COLO668 (cell line): ENCODE results near the gene TBL2.
A peak's percentile ranks its signal among the peaks of the same experiment; 100 is the strongest.
"Not testable (repeated sequence)": the region's sequence is repeated elsewhere in the genome, so short reads cannot be mapped to it uniquely, and the experiment has no call there.

ENCODE experiments used
- DNase-seq: peaks from one replicate; lab custom pipeline; 2025; ENCODE audit not compliant: unreplicated experiment; lab: John Stamatoyannopoulos, UW

The TBL2 gene

GRCh38 chr7:73606801-73607691, 28.7 kb upstream of the TBL2 start:
- DNase-seq = peak; percentile 61

DNA sequence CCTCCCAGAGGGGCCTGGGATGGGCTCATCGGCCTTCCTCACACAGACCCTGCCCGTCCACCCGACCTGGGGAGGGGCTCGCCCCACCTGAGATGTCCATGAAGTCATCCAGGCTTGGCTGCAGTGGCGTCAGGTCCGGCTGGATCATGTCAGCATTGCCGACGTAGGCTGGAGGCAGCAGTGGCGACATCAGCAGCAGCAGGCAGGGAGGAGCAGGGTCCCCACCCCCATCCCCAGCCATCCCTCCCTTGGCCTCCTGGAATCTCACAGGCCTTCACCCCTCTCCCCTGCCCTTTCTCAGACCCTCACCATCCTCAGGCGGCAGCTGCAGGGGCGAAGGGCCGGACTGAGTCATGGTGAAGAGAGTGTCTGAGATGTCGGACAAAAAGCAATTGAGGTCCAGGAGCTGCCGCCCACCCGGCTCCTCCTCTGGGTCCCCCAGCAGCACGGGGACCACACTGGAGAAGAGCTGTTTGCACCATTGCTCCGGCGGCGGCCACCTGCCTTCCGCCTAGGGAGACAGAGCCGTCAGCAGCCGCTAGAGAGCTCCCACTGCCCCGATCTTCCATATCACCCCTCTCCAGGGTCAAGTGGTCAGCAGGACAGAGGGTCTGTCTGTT, 27.3 kb upstream of the TBL2 start:
- DNase-seq = no peak

DNA sequence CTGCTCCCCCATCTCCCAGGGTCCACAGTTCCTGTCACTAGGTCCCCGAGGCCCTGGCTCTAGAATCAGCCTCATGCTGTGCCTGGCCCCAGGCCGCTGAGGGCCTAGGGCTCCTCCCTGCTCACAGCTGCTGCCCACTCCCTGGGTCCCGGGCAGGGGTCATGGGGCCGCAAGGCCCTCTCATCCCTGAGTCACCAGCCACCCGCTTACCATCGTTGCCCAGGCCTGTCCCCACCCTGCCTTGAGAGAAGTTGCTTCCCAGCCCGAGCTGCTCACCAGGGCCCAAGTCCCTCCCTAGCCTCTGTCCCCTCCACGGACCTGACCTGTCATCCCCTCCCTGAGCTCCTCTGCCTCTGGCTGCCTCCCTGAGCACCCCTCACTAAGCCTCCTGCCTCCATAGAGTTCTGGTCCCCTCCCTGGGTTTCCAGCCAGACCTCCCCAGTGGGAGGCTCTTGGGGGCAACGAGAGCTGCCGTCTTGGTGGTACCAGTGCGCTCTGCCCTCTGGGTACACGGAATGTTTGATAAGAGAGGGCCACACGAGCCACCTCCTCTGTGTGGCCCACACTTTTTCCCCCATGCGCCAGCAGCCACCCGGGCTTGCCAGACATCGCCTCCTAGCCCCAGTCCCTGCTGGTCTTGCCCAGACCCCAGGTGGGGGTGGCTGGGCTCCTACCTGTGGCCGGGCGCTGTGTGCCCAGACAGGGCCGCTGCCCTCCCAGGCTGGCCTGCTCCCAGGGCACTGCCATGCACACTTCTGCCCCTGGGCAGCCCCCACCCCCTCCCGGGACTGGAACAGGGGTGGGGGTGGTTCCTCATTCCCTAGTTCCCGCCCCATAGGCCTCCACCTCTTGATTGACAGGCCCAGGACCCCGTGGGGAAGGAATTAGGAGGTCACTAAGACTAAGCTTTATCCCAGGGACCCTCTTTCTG, 24.6 kb upstream of the TBL2 start:
- no peak for DNase-seq

- DNase-seq = no peak
Observed at GRCh38 chr7:73599916-73600315, 21.5 kb upstream of the TBL2 start.

GRCh38 chr7:73599151-73599882, 20.9 kb upstream of the TBL2 start:
- no peak for DNase-seq

DNA sequence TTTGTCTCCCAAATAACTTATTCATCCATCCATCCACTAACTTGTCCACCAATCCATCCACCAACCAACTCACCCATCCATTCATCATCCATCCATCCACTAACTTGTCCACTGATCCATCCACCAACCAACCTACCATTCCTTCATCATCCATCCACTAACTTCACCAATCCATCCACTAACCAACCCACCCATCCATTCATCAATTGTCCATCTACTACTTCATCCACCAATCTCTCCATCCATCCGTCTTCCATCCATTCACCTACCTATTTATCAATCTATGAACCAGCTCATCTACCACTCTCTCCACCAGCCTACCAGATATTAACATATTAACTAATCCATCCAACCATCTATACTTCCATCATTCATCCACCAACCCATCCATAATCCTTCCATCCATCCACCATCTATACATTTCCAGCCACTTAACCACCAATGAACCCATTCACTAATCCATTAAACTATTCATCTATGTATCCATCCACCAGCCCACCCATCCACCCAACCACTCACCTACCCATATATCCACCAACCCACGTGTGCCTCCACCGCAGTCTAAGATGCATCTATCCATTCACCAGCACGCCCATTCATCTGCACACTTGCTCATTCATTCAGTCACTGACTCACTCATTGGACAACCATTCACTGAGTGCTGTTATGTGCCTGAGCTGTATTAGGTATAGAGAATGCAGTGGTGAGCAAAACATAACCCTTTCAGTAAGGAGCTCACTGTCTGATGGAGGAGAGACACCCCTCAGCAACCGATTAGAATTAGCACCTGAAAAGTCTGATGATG, 19.8 kb upstream of the TBL2 start:
- DNase-seq = no peak

DNA sequence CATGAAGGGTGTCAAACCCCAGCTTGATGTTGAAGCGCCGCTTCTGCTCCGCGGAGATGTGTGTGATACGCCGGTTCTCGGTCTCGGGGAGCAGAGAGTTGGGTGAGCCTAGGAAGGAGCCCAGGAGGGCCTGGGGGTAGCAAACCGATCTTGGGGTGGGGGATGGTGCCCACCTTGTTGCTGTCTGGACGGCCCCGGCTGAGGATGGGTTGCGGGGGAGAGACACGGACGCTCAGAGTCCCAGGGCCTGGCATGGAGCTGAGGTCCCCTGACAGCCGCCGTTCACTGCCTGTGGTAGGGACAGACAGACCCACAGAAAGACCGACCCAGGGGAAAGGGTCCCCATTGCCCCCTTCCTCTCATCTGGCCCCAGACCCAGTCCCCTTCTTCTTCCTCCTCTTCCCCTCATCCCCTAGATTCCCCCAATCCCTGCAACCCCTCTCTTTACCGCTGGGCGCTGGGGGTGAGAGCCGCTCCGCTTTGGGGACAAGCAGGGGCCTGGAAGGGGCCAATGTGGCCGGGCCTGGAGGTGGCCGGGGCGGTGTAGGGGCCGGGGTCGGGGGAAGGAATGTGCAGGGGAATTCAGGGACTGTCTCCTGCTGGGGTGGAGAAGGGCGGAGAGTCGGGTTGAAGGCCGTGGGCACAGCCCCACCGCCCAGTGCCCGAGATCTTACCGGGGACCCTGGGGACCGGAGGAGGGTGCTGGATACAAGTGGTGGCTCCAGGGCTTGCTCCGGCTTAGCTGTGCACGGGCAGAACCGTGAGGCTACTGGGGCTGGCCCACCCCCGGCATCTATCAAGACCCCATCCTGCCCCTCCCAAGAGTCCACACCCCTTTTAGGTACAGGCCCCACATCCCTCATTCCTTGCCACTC, 18.0 kb upstream of the TBL2 start:
- no peak for DNase-seq

DNA sequence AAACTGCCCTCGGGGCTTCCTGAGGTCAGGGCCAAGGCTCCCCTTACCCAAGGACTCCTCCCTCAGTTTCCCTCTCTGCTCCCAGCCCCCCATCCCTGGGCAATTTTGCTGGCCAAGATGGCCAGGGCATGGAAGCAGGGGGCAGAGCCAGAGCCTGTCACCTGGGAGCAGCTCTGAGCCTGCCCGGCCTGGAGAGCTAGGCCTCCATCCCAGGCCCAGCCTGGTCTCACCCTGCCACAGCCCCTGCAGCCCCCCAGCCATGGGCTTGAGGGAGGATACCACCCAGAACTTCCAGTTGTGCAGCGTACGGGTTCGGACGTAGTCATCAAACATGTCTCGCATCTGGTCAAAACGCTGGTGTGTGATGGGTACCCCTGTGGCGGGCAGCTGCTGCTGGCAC, 17.0 kb upstream of the TBL2 start:
- DNase-seq = no peak

- DNase-seq = no peak
Observed at GRCh38 chr7:73593207-73594045, 15.0 kb upstream of the TBL2 start.

DNA sequence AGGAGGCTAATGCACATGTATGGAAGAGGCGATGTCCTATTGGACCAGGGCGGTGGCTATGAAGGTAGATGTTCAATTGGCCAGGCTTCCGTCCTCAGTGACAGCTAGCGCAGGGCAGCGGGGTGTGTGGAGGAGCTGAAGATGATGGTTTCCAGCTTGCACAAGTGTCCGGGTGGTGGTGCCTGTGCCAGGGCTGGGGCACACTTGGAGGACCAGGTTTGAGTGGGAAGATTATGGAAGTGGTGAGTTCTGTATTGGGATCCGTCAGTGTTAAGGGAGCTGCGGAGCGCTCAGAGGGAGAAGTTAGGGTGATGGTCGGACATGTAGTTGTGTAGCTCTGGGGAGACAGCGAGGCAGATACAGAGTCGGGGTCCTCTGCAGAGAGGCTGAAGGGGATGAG, 8.5 kb upstream of the TBL2 start:
- no peak for DNase-seq

- no peak for DNase-seq
Observed at GRCh38 chr7:73585196-73585595, 6.8 kb upstream of the TBL2 start.

DNA sequence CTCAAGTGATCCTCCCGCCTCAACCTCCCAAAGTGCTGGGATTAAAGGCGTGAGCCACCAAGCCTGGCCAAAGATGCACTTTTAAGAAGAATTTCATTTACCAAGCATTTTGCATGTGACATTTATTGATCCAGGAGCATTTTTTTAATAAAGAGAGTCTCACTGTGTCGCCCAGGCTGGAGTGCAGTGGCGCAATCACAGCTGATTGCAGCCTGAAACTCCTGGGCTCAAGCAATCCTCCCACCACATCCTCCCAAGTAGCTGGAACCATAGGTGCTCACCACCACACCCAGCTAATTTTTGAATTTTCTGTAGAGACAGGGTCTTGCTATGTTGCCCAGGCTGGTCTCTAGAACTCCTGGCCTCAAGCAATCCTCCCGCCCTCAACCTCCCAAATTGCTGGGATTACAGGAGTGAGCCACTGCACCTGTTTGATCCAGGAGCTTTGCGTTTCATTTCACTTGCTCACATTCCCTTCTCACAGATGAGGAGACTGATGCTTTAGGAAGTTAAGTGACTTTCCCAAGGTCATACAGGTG, 4.4 kb upstream of the TBL2 start:
- no peak for DNase-seq

DNA sequence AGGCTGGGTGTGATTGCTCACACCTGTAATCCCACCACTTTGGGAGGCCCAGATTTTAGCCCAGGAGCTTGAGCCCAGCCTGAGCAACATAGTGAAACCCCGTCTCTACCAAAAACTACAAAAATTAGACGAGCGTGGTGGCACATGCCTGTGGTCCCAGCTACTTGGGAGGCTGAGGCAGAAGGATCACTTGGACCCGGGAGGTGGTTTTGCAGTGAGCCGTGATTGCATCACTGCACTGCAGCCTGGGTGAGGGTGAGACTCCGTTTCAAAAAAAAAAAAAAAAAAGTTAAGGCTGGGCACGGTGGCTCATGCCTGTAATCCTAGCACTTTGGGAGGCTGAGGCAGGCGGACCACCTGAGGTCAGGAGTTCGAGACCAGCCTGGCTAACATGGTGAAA, 2.6 kb upstream of the TBL2 start:
- not testable (repeated sequence) for DNase-seq

DNA sequence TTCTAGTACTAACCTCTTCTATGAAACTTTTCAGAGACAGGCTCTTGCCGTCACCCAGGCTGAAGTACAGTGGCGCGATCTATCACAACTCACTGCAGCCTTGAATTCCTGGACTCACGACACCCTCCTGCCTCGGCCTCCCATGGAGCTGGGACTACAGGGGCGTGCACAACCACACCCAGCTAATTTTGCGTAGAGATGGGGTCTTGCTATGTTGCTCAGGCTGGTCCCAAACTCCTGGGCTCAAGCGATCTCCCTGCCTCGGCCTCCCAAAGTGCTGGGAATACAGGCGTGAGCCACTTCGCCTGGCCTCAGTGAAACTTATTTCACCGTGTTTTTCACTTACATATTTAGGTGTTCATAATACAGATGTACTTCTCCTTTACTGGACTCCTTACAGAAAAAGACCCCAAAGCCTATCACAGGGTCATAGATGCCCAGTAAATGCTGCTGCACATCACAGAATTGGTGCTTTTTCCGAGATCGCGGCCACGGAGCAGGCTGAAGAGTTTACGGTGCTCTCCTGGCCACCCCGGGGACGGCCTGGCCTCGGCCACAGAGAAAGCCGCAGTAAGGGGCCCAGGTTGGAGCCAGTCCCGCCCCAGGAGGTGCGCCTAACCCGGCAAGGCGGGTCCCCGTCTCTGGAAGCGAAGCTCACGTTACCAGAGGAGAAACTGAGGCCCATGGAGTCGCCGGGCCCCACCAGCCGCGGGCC, 595 bp downstream of the TBL2 start:
- peak; percentile 51 for DNase-seq

GRCh38 chr7:73573791-73574190, 4.6 kb downstream of the TBL2 start:
- no peak for DNase-seq

GRCh38 chr7:73573276-73573675, 5.1 kb downstream of the TBL2 start:
- DNase-seq = no peak

DNA sequence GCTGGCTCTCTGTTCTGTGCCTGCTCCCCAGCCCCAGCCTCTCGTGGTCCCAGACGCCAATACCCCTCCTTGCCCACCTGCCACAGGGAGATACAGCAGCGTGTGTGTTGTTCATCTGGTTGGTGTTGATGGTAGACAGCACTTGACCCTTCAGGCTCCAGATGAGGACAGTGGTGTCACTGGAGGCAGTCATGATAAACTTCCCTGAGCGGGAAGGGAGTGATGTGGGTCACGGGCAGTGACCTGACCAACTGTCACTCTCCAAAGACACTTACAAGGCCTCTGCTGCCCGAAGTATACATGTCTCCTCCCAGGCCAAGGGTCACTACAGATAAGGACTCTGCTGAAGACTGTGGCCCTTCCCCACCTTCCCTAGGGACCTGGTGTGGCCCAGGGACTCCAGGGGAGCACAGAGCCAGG, 5.6 kb downstream of the TBL2 start:
- no peak for DNase-seq
